Peyer's patch (tissue), 4 donors: ENCODE data around the gene CNR2. TPM values are rescaled to one million over a fixed set of nuclear protein-coding genes. Genes with fewer than 3 reads are reported as not detected.
"Not testable (repeated sequence)": the region's sequence is repeated elsewhere in the genome, so short reads cannot be mapped to it uniquely, and the experiment has no call there.

Source experiments
- DNase-seq, 3 donors: peaks; one replicate each; pipeline ENCODE4 v3.0.0-alpha.2; 2017 to 2019
- H3K27ac ChIP-seq, 4 donors: fragments of 200-600 bp; sonication (generic); one replicate each; pipeline ENCODE4 v1.5.1; 2016 to 2019
- H3K27me3 ChIP-seq, 2 donors: fragments of 200-600 bp; sonication (generic); one replicate each; pipeline ENCODE4 v1.5.1; 2019
- H3K36me3 ChIP-seq, 3 donors: fragments of 200-600 bp; sonication (generic); one replicate each; pipeline ENCODE4 v1.5.1; 2016 to 2019
- H3K4me1 ChIP-seq, 4 donors: fragments of 200-600 bp; sonication (generic); one replicate each; pipeline ENCODE4 v1.5.1; 2016 to 2019
- H3K4me3 ChIP-seq, 4 donors: fragments of 200-600 bp; sonication (generic); 1 replicate in 3 of 4; 2 replicates in 1 of 4; pipeline ENCODE4 v1.5.1; 2016 to 2019; ENCODE audit warnings: mild to moderate bottlenecking in 1 of 4
- H3K9me3 ChIP-seq, 4 donors: fragments of 200-600 bp; sonication (generic); one replicate each; pipeline ENCODE4 v1.5.1; 2016 to 2019; ENCODE audit warnings: mild to moderate bottlenecking in 1 of 4
- POLR2A ChIP-seq, 2 donors: fragments of 450-650 bp; IDR thresholded peaks; one replicate each; pipeline ENCODE4 v1.5.1; 2017; ENCODE audit warnings: antibody characterized with exemption in 2 of 2, mild to moderate bottlenecking in 2 of 2, moderate library complexity in 2 of 2
- total RNA-seq, 4 donors: library from RNA; depleted of rRNA; stranded (reverse); fragments of >200 nt; gene quantifications; one replicate each; pipeline ENCODE4 v1.1.0, GENCODE V29; 2016
- TF ChIP-seq, protein P1 (sequence below), 6 experiments: fragments of 450-650 bp in 4 of 6; fragments of 200-600 bp in 2 of 6; sonication (generic) in 1 of 6; IDR thresholded peaks; one replicate each; pipeline ENCODE4 v1.5.1; 2017 to 2019; ENCODE audit warnings: antibody characterized with exemption in 6 of 6, mild to moderate bottlenecking in 3 of 6, moderate library complexity in 1 of 6

CNR2 gene
- total RNA-seq, 4 donors from 2014 or later: 0.54 to 13.2 (median 0.66) TPM; not detected in 1

- no peak overlapping the region for H3K4me3 ChIP-seq
- H3K27ac ChIP-seq: no peak overlapping the region
- no peaks in the 10 kb centered on the region for H3K27me3 ChIP-seq
- no peaks in the 10 kb centered on the region for H3K4me1 ChIP-seq
- H3K9me3 ChIP-seq: no peaks in the 10 kb centered on the region
- DNase-seq: no peak
- no peak for TF ChIP-seq POLR2A (IDR thresholded peaks at IDR 0.05)
- TF ChIP-seq, protein P1, sequence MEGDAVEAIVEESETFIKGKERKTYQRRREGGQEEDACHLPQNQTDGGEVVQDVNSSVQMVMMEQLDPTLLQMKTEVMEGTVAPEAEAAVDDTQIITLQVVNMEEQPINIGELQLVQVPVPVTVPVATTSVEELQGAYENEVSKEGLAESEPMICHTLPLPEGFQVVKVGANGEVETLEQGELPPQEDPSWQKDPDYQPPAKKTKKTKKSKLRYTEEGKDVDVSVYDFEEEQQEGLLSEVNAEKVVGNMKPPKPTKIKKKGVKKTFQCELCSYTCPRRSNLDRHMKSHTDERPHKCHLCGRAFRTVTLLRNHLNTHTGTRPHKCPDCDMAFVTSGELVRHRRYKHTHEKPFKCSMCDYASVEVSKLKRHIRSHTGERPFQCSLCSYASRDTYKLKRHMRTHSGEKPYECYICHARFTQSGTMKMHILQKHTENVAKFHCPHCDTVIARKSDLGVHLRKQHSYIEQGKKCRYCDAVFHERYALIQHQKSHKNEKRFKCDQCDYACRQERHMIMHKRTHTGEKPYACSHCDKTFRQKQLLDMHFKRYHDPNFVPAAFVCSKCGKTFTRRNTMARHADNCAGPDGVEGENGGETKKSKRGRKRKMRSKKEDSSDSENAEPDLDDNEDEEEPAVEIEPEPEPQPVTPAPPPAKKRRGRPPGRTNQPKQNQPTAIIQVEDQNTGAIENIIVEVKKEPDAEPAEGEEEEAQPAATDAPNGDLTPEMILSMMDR (IDR thresholded peaks at IDR 0.05): no peak
- H3K36me3 ChIP-seq: peaks cover 0 to 46% (median 3%) of the 10 kb centered on the region in 3 donors
Measured at GRCh38 chr1:23845163-23845562, 68.0 kb downstream of the CNR2 start.

DNA sequence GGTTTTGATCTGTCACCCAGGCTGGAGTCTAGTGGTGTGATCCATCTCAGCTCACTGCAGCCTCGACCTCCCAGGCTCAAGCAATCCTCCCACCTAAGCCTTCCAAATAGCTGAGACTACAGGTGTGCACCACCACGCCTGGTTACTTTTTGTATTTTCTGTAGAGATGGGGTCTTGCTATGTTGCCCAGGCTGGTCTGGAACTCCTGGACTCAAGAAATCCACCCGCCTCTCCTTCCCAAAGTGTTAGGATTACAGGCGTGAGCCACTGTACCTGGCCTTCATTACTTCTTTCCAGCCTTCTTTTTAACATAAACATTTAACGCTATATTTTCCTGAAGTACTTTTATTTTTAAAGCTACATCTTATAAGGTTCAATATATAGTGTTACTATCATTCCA is 69.5 kb downstream of the CNR2 start:
- peaks cover 0 to 35% (median 3%) of the 10 kb centered on the region in 3 donors for H3K36me3 ChIP-seq
- TF ChIP-seq POLR2A (IDR thresholded peaks at IDR 0.05): no peak
- TF ChIP-seq, protein P1 (IDR thresholded peaks at IDR 0.05): no peak
- no peak overlapping the region for H3K4me3 ChIP-seq
- no peaks in the 10 kb centered on the region for H3K9me3 ChIP-seq
- DNase-seq: no peak
- H3K27me3 ChIP-seq: no peaks in the 10 kb centered on the region
- peaks cover 0 to 4% (median 0%) of the 10 kb centered on the region in 4 donors for H3K4me1 ChIP-seq
- H3K27ac ChIP-seq: no peak overlapping the region

- peak; percentile 77 to 86 (median 80) for DNase-seq
- H3K4me3 ChIP-seq: peak overlapping the region; percentile 20 to 42 (median 36)
- TF ChIP-seq POLR2A (IDR thresholded peaks at IDR 0.05): no peak
- TF ChIP-seq, protein P1 (IDR thresholded peaks at IDR 0.05): no peak
Measured at GRCh38 chr1:23838401-23838866, 74.7 kb downstream of the CNR2 start.

GRCh38 chr1:23837908-23838307 is 75.3 kb downstream of the CNR2 start:
- Histone ChIP-seq H3K9me3 (no peaks in the 10 kb centered on the region), H3K4me3 (peak overlapping the region in 3 of 4 donors; percentile 33 to 42 (median 40))
- peak in 2 of 3 donors; percentile 48 for DNase-seq

More at GRCh38 chr1:23838401-23838866, 74.7 kb downstream of the CNR2 start:
- Histone ChIP-seq H3K4me1 (peaks cover 4 to 9% (median 5%) of the 10 kb centered on the region in 4 donors), H3K36me3 (no peaks in the 10 kb centered on the region), H3K27me3 (no peaks in the 10 kb centered on the region), H3K27ac (peak overlapping the region in 1 of 4 donors; percentile 38), H3K9me3 (no peaks in the 10 kb centered on the region)

GRCh38 chr1:23836037-23836436 is 77.1 kb downstream of the CNR2 start:
- H3K36me3 ChIP-seq: no peaks in the 10 kb centered on the region
- TF ChIP-seq, protein P1 (IDR thresholded peaks at IDR 0.05): no peak
- no peak for TF ChIP-seq POLR2A (IDR thresholded peaks at IDR 0.05)
- H3K4me1 ChIP-seq: peaks cover 4 to 9% (median 5%) of the 10 kb centered on the region in 4 donors
- H3K4me3 ChIP-seq: no peak overlapping the region
- DNase-seq: no peak
- H3K27ac ChIP-seq: no peak overlapping the region
- no peaks in the 10 kb centered on the region for H3K27me3 ChIP-seq
- H3K9me3 ChIP-seq: no peaks in the 10 kb centered on the region

More at GRCh38 chr1:23837908-23838307, 75.3 kb downstream of the CNR2 start:
- Histone ChIP-seq H3K4me1 (peaks cover 4 to 9% (median 5%) of the 10 kb centered on the region in 4 donors), H3K27me3 (no peaks in the 10 kb centered on the region), H3K36me3 (no peaks in the 10 kb centered on the region), H3K27ac (peak overlapping the region in 1 of 4 donors; percentile 38)
- TF ChIP-seq POLR2A (IDR thresholded peaks at IDR 0.05): no peak
- TF ChIP-seq, protein P1 (IDR thresholded peaks at IDR 0.05): no peak

GRCh38 chr1:23834156-23834555 is 79.0 kb downstream of the CNR2 start:
- not testable (repeated sequence) for H3K27me3 ChIP-seq, H3K4me3 ChIP-seq, H3K4me1 ChIP-seq, H3K9me3 ChIP-seq, DNase-seq, H3K27ac ChIP-seq, H3K36me3 ChIP-seq
